Myocyte (in vitro differentiated cells): ENCODE results near the gene SPATA31A5. TPM values are rescaled to one million over a fixed set of nuclear protein-coding genes. Genes with fewer than 3 reads are reported as not detected.
"Not testable (repeated sequence)": the region's sequence is repeated elsewhere in the genome, so short reads cannot be mapped to it uniquely, and the experiment has no call there.

Experiments
- DNase-seq: peaks from one replicate; pipeline ENCODE4 v3.0.0-alpha.2; 2012; ENCODE audit warnings: low read depth
- polyA plus RNA-seq: library from polyadenylated mRNA; unstranded; fragments of >200 nt; gene quantifications from one replicate; pipeline ENCODE4 v1.2.1, GENCODE V29; 2012; ENCODE audit warnings: missing spikeins
- total RNA-seq: library from RNA; depleted of rRNA; stranded (reverse); fragments of >200 nt; gene quantifications from 2 replicates; pipeline ENCODE4 v1.2.3, GENCODE V29; 2014

The SPATA31A5 gene
- not detected in 2 replicates for total RNA-seq
- not detected for polyA plus RNA-seq

GRCh38 chr9:60914107-60914506 is at the start of gene SPATA31A5:
SPATA31A5 (plus strand) TSS chr9:60914407; CDS start chr9:60914436, 29 bp downstream.
- DNase-seq = not testable (repeated sequence)

DNA sequence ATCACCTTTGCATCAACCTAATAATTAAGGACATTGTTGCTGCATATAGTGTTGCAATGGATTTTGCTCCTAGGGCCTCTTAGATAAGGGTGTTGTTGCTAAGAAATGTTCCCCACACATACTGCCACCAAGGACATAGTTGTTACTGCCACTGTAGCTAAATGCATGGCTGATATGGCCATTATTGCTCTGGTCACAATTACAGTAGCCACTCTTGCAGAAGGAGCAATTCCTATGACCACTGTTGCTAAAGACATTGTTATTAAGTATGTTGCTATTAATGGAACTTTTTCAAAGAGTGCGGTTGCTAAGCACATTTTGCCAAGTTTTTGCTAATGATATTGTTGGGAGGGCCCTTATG is 48.8 kb downstream of the SPATA31A5 start:
- DNase-seq = not testable (repeated sequence)

DNA sequence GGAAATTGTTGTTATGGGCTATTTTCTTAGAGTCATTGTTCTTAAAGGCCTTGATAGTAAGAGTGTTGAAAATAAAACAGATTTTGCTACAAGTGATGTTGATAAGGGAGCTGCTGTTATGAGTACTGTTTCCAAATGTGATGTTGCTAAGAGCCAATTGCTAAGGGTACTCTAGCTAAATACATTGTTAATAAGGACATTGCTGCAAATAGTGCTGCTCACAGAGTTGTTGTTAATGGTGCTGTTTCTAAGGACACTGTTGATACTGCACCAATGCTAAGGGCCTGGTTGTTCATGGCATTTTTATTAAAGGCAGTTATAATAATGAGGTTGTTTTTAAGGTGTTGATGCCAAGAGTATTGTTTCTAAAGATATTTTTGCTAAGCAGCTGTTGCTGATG is 52.2 kb downstream of the SPATA31A5 start:
- DNase-seq = not testable (repeated sequence)
